Activated effector memory CD4-positive, alpha-beta T cell treated with Interleukin-2 at 50 U/mL for 16 hours (primary cell): Measurements from ENCODE around the gene PCED1A.
"Not testable (repeated sequence)": the region's sequence is repeated elsewhere in the genome, so short reads cannot be mapped to it uniquely, and the experiment has no call there.

Experiments used
- DNase-seq: peaks from one replicate; pipeline ENCODE4 v3.0.0-alpha.2; 2020

PCED1A gene

GRCh38 chr20:2822073-2822472 is 18.4 kb downstream of the PCED1A start:
- peak; percentile 28 for DNase-seq

GRCh38 chr20:2820896-2821869 is 19.3 kb downstream of the PCED1A start:
- no peak for DNase-seq

- no peak for DNase-seq
Observed at GRCh38 chr20:2820084-2820895, 20.2 kb downstream of the PCED1A start.

- no peak for DNase-seq
Observed at GRCh38 chr20:2817891-2818595, 22.4 kb downstream of the PCED1A start.

- DNase-seq: no peak
Observed at GRCh38 chr20:2817341-2817726, 23.1 kb downstream of the PCED1A start.

- DNase-seq: no peak
Observed at GRCh38 chr20:2816583-2817340, 23.7 kb downstream of the PCED1A start.

- DNase-seq: no peak
Observed at GRCh38 chr20:2816030-2816582, 24.3 kb downstream of the PCED1A start, which contains the start of gene TMEM239. TSS of gene TMEM239 (plus strand) at chr20:2816364. CDS start at chr20:2816555, 191 bp downstream.

GRCh38 chr20:2815242-2815900 is 25.1 kb downstream of the PCED1A start:
- no peak for DNase-seq

- DNase-seq: no peak
Observed at GRCh38 chr20:2814587-2815051, 25.8 kb downstream of the PCED1A start, which contains the start of gene C20orf141. TSS of gene C20orf141 (plus strand) at chr20:2814987. CDS start at chr20:2815185, 198 bp downstream.

- DNase-seq: no peak
Observed at GRCh38 chr20:2814076-2814475, 26.4 kb downstream of the PCED1A start.

- DNase-seq: no peak
Observed at GRCh38 chr20:2812189-2812588, 28.3 kb downstream of the PCED1A start.

- DNase-seq: no peak
Observed at GRCh38 chr20:2809690-2810089, 30.8 kb downstream of the PCED1A start.

GRCh38 chr20:2807929-2808328 is 32.5 kb downstream of the PCED1A start:
- DNase-seq: not testable (repeated sequence)

- DNase-seq: no peak
Observed at GRCh38 chr20:2807019-2807418, 33.4 kb downstream of the PCED1A start.

GRCh38 chr20:2806351-2806701 is 34.1 kb downstream of the PCED1A start:
- no peak for DNase-seq

GRCh38 chr20:2805689-2806350 is 34.6 kb downstream of the PCED1A start:
- no peak for DNase-seq

GRCh38 chr20:2804852-2805688 is 35.4 kb downstream of the PCED1A start:
- no peak for DNase-seq

GRCh38 chr20:2804041-2804828 is 36.2 kb downstream of the PCED1A start:
- DNase-seq: no peak

GRCh38 chr20:2801286-2801728 is 39.1 kb downstream of the PCED1A start:
- no peak for DNase-seq
